ENCODE measurements around the gene RUFY2.
"Not testable (repeated sequence)": the region's sequence is repeated elsewhere in the genome, so short reads cannot be mapped to it uniquely, and the experiment has no call there.

Gene RUFY2

DNA sequence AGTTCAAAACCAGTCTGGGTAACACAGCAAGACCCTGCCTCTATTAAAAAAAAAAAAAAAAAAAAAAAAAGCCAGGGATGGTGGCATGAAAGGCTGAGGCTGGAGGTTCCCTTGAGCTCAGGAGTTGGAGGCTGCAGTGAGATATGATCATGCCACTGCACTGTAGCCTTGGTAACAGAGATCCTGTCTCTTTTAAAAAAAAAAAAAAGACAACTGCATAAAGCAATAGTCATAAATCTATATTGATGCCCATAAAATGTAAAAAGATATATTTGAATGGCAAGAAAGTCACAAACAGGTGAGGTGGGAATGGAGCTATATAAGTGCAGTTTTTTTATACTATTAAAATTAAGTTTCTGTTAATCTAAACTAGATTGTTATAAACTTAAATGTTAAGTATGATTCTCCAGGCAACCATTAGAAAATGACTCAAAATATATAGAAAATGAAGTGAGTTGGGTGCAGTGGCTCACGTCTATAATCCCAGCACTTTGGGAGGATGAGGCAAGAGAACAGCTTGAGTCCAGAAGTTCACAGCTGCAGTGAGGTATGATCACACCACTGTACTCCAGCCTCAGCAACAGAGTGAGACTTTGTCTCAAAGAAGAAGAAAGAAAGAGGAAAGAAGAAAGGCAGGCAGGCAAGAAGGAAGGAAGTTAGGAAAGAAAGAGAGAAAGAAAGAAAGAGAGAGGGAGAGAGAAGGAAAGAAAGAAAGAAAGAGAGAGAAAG is 88.6 kb downstream of the RUFY2 start:
- no peak for DNase-seq

DNA sequence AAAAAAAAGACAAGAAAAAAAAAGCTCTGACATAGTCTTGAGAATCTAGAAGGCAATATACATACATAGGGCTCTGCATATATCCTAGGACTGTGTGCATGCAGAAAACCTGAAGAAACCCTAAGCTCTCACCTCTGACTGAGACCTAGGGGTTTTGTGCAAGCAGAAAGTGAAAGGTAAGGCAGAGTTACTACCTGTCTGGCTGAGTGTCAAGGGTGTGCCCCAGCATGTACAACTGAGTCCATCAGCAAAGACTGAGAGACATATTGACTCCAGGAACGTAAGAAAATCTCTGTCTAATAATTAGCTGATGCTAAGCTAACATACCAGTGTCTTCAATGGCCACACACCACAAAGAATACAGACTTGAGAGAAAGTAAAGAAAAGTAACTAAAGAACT is 91.5 kb downstream of the RUFY2 start:
- DNase-seq: no peak

DNA sequence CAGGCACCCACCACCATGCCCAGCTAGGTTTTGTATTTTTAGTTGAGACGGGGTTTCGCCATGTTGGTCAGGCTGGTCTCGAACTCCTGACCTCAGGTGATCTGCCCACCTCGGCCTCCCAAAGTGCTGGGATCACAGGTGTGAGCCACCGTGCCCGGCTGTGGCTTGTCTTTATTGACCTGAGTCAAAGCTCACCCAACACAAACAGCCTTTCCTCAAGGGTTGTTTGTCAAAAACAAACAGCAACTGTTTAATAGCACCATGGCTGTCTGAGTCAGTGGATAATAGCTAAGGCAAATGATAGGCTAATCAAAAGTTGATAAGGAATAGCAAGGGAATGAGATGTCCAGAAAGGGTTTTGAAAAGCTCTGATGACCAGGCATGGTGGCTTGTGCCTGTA is 92.1 kb downstream of the RUFY2 start:
- not testable (repeated sequence) for DNase-seq

DNA sequence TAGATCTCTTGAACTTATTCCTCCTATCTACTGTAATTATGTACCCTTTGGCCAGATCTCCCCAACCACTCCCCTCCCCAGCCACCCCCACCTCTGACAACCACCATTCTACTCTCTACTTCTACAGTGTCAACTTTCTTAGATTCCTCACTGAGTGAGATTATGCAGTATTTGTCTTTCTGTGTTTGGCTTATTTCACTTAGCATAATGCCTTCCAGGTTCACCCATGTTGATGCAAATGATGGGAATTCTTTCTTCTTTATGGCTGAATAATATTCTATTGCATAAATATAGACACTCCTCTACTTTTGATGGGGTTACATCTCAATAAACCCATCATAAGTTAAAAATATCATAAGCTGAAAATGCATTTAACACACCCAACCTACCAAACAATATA is 96.5 kb downstream of the RUFY2 start:
- DNase-seq: no peak

DNA sequence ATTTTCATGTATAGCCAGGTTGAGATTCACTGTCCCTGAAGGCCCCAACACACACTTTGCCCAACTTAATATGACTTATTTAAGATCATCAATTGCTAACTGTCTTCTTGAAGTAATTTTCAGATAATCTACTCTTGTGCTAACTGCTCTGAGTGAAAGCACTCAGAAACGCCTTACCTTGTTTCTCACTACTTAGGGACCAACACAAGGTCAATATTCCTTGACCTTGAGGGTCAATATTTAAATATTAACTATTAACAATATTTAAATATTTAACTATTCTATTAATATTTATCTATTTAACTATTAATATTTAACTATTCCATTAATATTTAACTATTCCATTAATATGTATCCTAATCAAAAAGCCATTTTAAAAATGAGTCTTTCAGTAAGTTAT is 101.2 kb downstream of the RUFY2 start:
- no peak for DNase-seq

DNA sequence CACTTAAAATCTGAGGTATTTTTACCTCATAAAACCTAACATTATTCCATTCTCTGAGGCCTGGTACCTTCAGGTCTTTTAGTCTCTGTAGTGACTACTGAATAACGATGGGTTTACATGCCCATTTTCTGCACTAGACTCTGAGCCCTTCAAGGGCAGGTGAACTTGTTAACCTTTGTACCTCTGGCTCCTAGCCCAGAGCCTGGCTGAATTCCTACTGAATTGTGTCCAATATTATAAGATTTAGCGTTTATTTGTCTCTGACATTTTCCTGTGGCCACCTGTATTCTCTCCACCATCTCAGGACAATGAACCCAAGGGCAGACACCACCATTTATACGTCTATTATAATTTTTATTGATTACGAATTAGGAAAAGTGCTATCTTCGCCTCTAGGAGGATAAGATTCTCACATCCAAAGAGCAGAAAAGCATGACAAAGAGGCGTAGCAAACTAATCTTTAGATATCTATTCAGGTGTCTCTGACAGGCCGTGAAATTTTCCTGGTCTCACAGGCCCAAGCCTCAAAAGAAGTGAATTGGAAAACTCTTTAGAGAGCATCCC is 103.1 kb downstream of the RUFY2 start:
- no peak for DNase-seq

DNA sequence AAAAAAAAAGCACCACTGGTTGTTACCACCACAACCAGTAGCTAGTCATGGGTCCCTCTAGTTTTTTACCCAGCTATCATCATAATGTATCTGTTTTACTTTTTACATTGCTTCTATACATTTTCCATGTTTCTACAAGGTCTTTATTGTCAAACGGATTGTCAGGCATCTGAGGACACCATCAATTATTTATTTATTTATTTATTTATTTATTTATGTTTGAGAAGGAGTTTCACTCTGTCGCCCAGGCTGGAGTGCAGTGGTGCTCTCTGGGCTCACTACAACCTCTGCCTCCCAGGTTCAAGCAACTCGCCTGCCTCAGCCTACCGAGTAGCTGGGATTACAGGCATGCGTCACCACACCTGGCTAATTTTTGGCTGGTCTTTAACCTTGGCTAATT is 104.2 kb downstream of the RUFY2 start:
- no peak for DNase-seq

DNA sequence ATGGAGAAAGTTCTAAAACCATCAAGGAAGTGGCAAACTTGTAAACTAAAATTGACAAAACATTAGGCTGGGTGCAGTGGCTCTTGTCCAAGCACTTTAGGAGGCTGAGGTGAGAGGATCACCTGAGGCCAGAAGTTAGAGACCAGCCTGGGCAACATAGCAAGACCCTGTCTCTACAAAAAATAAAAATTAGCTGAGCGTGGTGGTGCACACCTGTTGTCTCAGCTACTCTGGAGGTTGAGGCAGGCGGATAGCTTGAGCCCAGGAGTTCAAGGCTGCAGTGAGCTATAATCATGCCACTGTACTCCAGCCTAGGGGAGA is 104.6 kb downstream of the RUFY2 start:
- no peak for DNase-seq

DNA sequence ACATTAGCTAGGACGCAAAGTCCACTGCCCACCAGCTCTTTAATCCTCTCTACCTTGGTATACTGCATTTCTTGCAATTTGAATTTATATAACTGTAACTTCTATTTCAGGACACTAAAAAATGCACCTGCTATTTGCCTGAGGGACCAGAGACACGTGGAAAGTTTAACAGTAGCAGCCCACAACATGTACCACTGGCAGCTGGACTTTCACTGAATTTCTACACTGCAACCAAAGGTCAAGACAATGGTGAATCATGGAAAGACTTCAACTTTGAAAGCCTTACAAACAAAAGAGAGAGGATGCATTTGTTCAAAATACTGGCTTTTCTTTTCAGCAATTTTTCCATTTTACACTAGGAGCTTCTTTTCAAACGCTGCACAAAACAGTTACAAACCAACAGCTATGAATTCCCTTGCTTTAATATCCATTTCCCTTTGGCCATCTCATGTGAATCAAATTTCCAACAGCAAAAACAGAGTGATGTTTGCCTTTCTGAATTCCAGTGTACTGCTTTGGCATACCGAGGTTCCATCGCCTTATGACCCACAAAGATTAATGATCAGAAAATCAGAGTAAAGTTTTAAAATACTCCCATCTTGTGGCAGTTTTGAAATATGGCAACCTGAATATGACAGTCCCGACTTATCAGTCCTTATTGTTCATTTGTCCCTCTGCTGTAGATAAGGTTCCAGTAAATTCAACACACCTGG is 105.1 kb downstream of the RUFY2 start:
- DNase-seq: peak; percentile 13

DNA sequence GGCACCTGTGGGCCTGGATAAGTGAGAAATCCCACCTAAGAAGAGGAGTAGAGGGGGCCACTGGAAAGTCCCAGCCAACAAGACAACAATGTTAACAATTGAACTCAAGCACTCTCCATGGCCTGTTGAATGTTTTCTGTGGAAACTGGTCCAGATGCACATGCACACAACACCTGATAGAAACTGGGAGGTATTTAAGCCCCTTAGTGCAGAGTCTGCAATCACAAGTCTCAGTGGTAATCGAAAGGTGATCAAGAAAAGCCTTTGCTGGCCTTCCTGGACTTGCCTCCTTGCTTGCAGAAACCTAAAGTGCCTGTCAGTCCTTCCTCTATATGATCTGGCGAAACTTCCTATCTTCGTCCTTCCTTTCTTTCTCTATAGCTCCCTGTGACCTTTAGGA is 105.8 kb downstream of the RUFY2 start:
- DNase-seq: no peak

DNA sequence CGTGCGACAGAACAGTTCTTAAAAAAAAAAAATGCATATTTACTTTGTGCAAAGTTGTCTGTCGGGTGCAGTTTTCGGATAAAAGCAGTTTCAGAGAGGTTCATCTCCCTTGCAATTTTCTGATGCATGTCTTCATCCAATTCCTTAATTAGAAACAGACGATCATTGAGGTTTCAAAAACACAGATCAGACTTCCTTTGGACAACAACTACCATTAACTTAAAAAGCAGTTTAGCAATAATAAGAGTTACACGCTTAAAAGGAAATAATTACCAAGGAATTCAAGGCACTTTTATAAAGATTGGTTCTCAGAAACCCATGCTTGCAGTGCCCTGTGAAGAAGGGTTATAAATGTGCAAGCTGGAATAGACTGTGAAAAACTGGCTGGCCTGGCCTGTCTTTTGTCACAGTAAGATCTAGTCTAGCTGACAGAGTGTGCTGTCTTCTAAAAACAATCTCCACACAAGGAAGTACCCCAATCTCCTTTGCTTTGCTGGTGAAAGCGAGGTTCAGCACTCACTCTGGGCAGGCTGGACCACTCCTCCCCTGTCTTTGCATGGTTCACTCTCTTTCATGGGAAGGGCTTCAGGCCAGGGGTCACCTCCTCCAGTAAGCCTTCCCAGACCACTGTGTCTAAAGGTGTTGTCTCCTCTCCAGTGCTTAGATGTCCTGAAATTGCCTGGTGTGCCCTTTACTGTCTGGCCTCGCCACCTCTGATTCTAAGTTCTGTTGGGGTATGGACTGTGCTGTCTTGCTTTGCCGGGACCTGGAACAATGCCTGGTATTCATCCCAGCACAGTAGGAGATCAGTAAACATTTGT is 110.0 kb downstream of the RUFY2 start:
- DNase-seq: no peak
